PC-3 (cell line): ENCODE measurements around the gene COL9A2. TPM values are rescaled to one million over a fixed set of nuclear protein-coding genes. Genes with fewer than 3 reads are reported as not detected.

Source experiments
- ATAC-seq: fragments of 200-7000 bp; cut with Tn5 transposase; 2 replicates; pipeline ENCODE4 v1.9.1; 2020; ENCODE audit warnings: mild to moderate bottlenecking, moderate library complexity
- BruUV-seq: library from RNA; stranded (reverse); fragments of 400-500 nt; replicated peaks from 2 replicates; lab custom pipeline; 2021; lab: Mats Ljungman, UMichigan
- CTCF ChIA-PET: fragments of 300-600 bp; sonication (Branson Sonifier 250); formaldehyde crosslinking; loops from one replicate; lab custom pipeline; 2022; ENCODE audit warnings: antibody characterized with exemption; lab: Charles Lee
- POLR2A ChIA-PET: fragments of 300-600 bp; sonication (Branson Sonifier 250); formaldehyde crosslinking; loops from one replicate; lab custom pipeline; 2022; ENCODE audit warnings: antibody characterized with exemption; ENCODE audit not compliant: unreplicated experiment; lab: Charles Lee
- DNase-seq: peaks from one replicate; pipeline ENCODE4 v3.0.0-alpha.2; 2015
- H2AFZ ChIP-seq: fragments of 300-600 bp; sonication (generic); 2 replicates; pipeline ENCODE4 v1.6.0; 2016; ENCODE audit warnings: antibody characterized with exemption, low read length
- H3F3A ChIP-seq: fragments of 300-600 bp; sonication (generic); one replicate; pipeline ENCODE4 v1.6.0; 2017; ENCODE audit warnings: antibody characterized with exemption, low read length, control low read depth, mild to moderate bottlenecking; ENCODE audit not compliant: unreplicated experiment
- H3K27ac ChIP-seq: fragments of 300-600 bp; sonication (generic); 2 replicates; pipeline ENCODE4 v1.5.1; 2016; ENCODE audit warnings: mild to moderate bottlenecking, low read length
- H3K27me3 ChIP-seq: fragments of 300-600 bp; sonication (generic); 2 replicates; pipeline ENCODE4 v1.6.1; 2016; ENCODE audit warnings: low read length, mixed read lengths
- H3K36me3 ChIP-seq: fragments of 300-600 bp; sonication (generic); 2 replicates; pipeline ENCODE4 v1.6.1; 2016; ENCODE audit warnings: low read depth, mixed run types, low read length, mixed read lengths
- H3K4me1 ChIP-seq: fragments of 300-600 bp; sonication (generic); 2 replicates; pipeline ENCODE4 v1.5.1; 2016; ENCODE audit warnings: low read length; ENCODE audit not compliant: insufficient read depth
- H3K4me2 ChIP-seq: fragments of 300-600 bp; sonication (generic); 2 replicates; pipeline ENCODE4 v1.6.0; 2016; ENCODE audit warnings: low read length
- H3K4me3 ChIP-seq: fragments of 300-600 bp; sonication (generic); 2 replicates; pipeline ENCODE4 v1.5.1; 2016; ENCODE audit warnings: mild to moderate bottlenecking, low read length, mixed read lengths
- H3K79me2 ChIP-seq: fragments of 300-600 bp; sonication (generic); 2 replicates; pipeline ENCODE4 v1.6.1; 2017; ENCODE audit warnings: low read length, mixed read lengths
- H3K9ac ChIP-seq: fragments of 300-600 bp; sonication (generic); 2 replicates; pipeline ENCODE4 v1.6.0; 2016; ENCODE audit warnings: mild to moderate bottlenecking, low read length
- H3K9me2 ChIP-seq: fragments of 300-600 bp; sonication (generic); replicated peaks from 2 replicates; pipeline ENCODE4 v1.6.1; 2016; ENCODE audit warnings: mixed run types, low read length, mixed read lengths
- H3K9me3 ChIP-seq: fragments of 300-600 bp; sonication (generic); 2 replicates; pipeline ENCODE4 v1.6.1; 2016; ENCODE audit warnings: low read length, mixed read lengths
- H4K20me1 ChIP-seq: fragments of 300-600 bp; sonication (generic); 2 replicates; pipeline ENCODE4 v1.6.1; 2016; ENCODE audit warnings: low read length, mixed read lengths
- EZH2 ChIP-seq: fragments of 300-600 bp; sonication (generic); IDR thresholded peaks from one replicate; pipeline ENCODE4 v1.6.1; 2017; ENCODE audit warnings: antibody characterized with exemption, mild to moderate bottlenecking, low read length; ENCODE audit not compliant: unreplicated experiment
- EZH2phosphoT487 ChIP-seq: fragments of 300-600 bp; sonication (generic); IDR thresholded peaks from 2 replicates; pipeline ENCODE4 v1.6.1; 2018; ENCODE audit warnings: mild to moderate bottlenecking, antibody characterized with exemption, low read length, borderline replicate concordance
- intact Hi-C: fragments of 100-400 bp; cut with micrococcal nuclease; formaldehyde crosslinking; loops from 2 replicates; pipeline ENCODE4 v1.9.0; 2023
- total RNA-seq: library from RNA; depleted of rRNA; stranded (reverse); fragments of >200 nt; gene quantifications from 2 replicates; pipeline ENCODE4 v1.2.3, GENCODE V29; 2014
- TF ChIP-seq, protein P1 (sequence below): fragments of 300-600 bp; sonication (generic); conservative IDR thresholded peaks from 2 replicates; pipeline ENCODE4 v1.5.1; 2017; ENCODE audit warnings: antibody characterized with exemption, low read depth, mild to moderate bottlenecking, low read length

Gene COL9A2
- total RNA-seq, 1 experiment from 2014 or later, result 4.4 TPM

DNA sequence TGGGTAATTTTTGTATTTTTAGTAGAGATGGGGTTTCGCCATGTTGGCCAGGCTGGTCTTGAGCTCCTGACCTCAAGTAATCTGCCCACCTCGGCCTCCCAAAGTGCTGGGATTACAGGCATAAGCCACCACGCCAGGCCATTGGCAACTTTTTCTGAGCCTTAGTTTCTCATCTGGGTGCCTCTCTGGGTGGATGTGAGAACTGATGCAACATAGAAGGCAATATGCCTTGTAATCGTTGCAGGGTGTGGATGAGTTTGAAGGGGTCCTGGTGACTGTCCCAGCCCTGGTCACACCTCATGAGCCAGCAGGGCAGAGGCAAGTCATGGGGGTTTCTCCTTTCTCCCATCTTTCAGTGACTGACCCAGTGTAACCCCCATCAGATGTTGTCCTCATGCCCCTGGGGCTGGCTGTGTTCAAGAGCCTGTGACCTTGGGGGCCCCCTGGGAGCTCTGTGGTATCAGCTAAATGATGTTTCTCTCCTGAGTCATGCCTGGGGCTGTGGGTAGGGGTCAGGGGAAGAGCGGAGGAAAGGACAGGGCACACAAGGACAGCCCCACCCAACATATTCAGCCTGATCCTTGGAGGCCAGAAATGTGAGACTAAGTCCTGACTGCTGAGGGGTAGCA lies 3.6 kb downstream of the COL9A2 start:
- no peak overlapping the region for H3K27ac ChIP-seq
- no peaks in the 10 kb centered on the region for H3K36me3 ChIP-seq
- H3K27me3 ChIP-seq, result no peaks in the 10 kb centered on the region
- no peak overlapping the region for H2AFZ ChIP-seq
- ChIA-PET POLR2A (no interaction called here), CTCF (interaction anchor here (0.6 kb wide), 1 partner anchor 152 kb away, joined by 3 read pairs; no protein-coding TSS in a partner anchor)
- no TSS peak for BruUV-seq
- no peak for ATAC-seq
- no peak overlapping the region for H3K4me3 ChIP-seq
- no peak overlapping the region for H3K4me2 ChIP-seq
- no peaks in the 10 kb centered on the region for H3K9me3 ChIP-seq
- no peaks in the 10 kb centered on the region for H4K20me1 ChIP-seq
- no peaks in the 10 kb centered on the region for H3K9me2 ChIP-seq
- H3K4me1 ChIP-seq, result no peaks in the 10 kb centered on the region
- no peaks in the 10 kb centered on the region for H3F3A ChIP-seq
- DNase-seq, result no peak
- intact Hi-C loops, result no loop called here
- no peak overlapping the region for H3K9ac ChIP-seq
- no peaks in the 10 kb centered on the region for H3K79me2 ChIP-seq
- TF ChIP-seq EZH2 (no peak), EZH2phosphoT487 (no peak)
- TF ChIP-seq, protein P1, sequence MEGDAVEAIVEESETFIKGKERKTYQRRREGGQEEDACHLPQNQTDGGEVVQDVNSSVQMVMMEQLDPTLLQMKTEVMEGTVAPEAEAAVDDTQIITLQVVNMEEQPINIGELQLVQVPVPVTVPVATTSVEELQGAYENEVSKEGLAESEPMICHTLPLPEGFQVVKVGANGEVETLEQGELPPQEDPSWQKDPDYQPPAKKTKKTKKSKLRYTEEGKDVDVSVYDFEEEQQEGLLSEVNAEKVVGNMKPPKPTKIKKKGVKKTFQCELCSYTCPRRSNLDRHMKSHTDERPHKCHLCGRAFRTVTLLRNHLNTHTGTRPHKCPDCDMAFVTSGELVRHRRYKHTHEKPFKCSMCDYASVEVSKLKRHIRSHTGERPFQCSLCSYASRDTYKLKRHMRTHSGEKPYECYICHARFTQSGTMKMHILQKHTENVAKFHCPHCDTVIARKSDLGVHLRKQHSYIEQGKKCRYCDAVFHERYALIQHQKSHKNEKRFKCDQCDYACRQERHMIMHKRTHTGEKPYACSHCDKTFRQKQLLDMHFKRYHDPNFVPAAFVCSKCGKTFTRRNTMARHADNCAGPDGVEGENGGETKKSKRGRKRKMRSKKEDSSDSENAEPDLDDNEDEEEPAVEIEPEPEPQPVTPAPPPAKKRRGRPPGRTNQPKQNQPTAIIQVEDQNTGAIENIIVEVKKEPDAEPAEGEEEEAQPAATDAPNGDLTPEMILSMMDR, result no peak

- no peak for DNase-seq
- Histone ChIP-seq H4K20me1 (no peaks in the 10 kb centered on the region), H2AFZ (no peak overlapping the region), H3K4me2 (no peak overlapping the region), H3K27me3 (no peaks in the 10 kb centered on the region), H3K79me2 (no peaks in the 10 kb centered on the region), H3K4me3 (no peak overlapping the region), H3K36me3 (no peaks in the 10 kb centered on the region), H3F3A (no peaks in the 10 kb centered on the region), H3K9me2 (no peaks in the 10 kb centered on the region), H3K27ac (no peak overlapping the region), H3K9me3 (no peaks in the 10 kb centered on the region), H3K9ac (no peak overlapping the region), H3K4me1 (no peaks in the 10 kb centered on the region)
- CTCF ChIA-PET, result interaction anchor here (0.6 kb wide), 1 partner anchor 151 kb away, joined by 3 read pairs; no protein-coding TSS in a partner anchor
- no peak for ATAC-seq
- no TSS peak for BruUV-seq
- POLR2A ChIA-PET, result no interaction called here
- intact Hi-C loops, result no loop called here
- no peak for TF ChIP-seq EZH2phosphoT487
- no peak for TF ChIP-seq EZH2
- TF ChIP-seq, protein P1, result no peak
Measured at GRCh38 chr1:40312238-40313205, 4.6 kb downstream of the COL9A2 start.
